Psoas muscle (tissue), 8 donors: ENCODE data around the gene ACO2. TPM values are rescaled to one million over a fixed set of nuclear protein-coding genes. Genes with fewer than 3 reads are reported as not detected.

Experiments
- ATAC-seq, 4 donors: fragments of 200-7000 bp; cut with Tn5 transposase; one replicate each; pipeline ENCODE4 v1.9.1; 2020; ENCODE audit warnings: moderate library complexity in 3 of 4, mild to moderate bottlenecking in 2 of 4
- DNase-seq, 2 donors: peaks; one replicate each; pipeline ENCODE4 v3.0.0-alpha.2; 2020
- H3K27ac ChIP-seq: fragments of 200-600 bp; one replicate; pipeline ENCODE4 v1.8.0; 2022
- H3K27me3 ChIP-seq, 3 donors: fragments of 200-600 bp in 1 of 3; one replicate each; pipeline versions ENCODE4 v1.6.1 to v1.8.0; 2013 to 2022; ENCODE audit warnings: low read length in 2 of 3, mild to moderate bottlenecking in 2 of 3, moderate library complexity in 1 of 3; ENCODE audit not compliant: insufficient read depth in 3 of 3
- H3K36me3 ChIP-seq, 2 donors: fragments of 200-600 bp in 1 of 2; one replicate each; pipeline versions ENCODE4 v1.6.1 to v1.8.0; 2013 to 2022; ENCODE audit warnings: low read depth in 1 of 2, mild to moderate bottlenecking in 1 of 2, moderate library complexity in 1 of 2; ENCODE audit not compliant: insufficient read depth in 1 of 2
- H3K4me1 ChIP-seq: fragments of 200-600 bp; one replicate; pipeline ENCODE4 v1.8.0; 2022
- H3K4me3 ChIP-seq: fragments of 200-600 bp; one replicate; pipeline ENCODE4 v1.8.0; 2022; ENCODE audit warnings: mild to moderate bottlenecking
- H3K9me3 ChIP-seq: fragments of 200-600 bp; one replicate; pipeline ENCODE4 v1.8.0; 2022
- CTCF ChIP-seq: fragments of 200-600 bp; IDR thresholded peaks from one replicate; pipeline ENCODE4 v1.8.0; 2022; ENCODE audit warnings: antibody characterized with exemption
- WGBS, 3 donors: extraction: QIAGEN DNeasy Blood & Tissue Kit; methylation state at CpG; one replicate each; pipeline versions ENCODE4 v1.1.6 to v1.1.7; 2013; 5-methylcytosine and 5-hydroxymethylcytosine counted together
- intact Hi-C, 2 donors: fragments of 100-400 bp; cut with DNase I; formaldehyde crosslinking; loops; one replicate each; pipeline versions ENCODE4 v1.11.0 to v1.14.2; 2022
- polyA plus RNA-seq, 3 donors: library from polyadenylated mRNA; stranded (reverse); fragments of 200-250 nt; gene quantifications; one replicate each; pipeline ENCODE4 v1.2.3, GENCODE V29; 2013
- total RNA-seq, 4 donors: library from RNA; stranded (reverse); fragmentation: NEBNext Ultra II Directional in 2 of 4; extraction: Animal tissue kit (Norgen Biotek cat#: 25700) in 2 of 4; gene quantifications; one replicate each; pipeline versions ENCODE4 v1.2.1 to v1.2.4, GENCODE V29; 2021 to 2023
- donor health status: healthy with polysubstance abuse.
- donor health status: DM: no; HTN: no; CAD: no; lungs with moderate emphysema.
- donor health status: Bipolar disorder and iron deficiency.
- donor health status: healthy.
- donor health status: DM: yes; HTN: yes; CAD: no.
- donor health status: DM: no; HTN: no; CAD: no.
- donor health status: DM: no; HTN: no; CAD: no.
- donor health status: DM: yes; HTN: yes; CAD: no.

ACO2 gene
- total and polyA plus RNA-seq, 7 donors, result 346 to 513 (median 458) TPM

- peak overlapping the region; percentile 61 for H3K4me3 ChIP-seq
These were observed 12.4 kb downstream of the ACO2 start for GRCh38 chr22:41481131-41481830.

GRCh38 chr22:41481925-41482318, 13.0 kb downstream of the ACO2 start:
- Histone ChIP-seq H3K4me1 (peaks cover 88% of the 10 kb centered on the region), H3K27ac (peak overlapping the region; percentile 89), H3K4me3 (peak overlapping the region; percentile 61), H3K27me3 (no peaks in the 10 kb centered on the region), H3K9me3 (no peaks in the 10 kb centered on the region), H3K36me3 (peaks cover 0 to 10% of the 10 kb centered on the region in 2 donors)
- no peak for ATAC-seq
- no peak for TF ChIP-seq CTCF
- WGBS, 3 donors, result 37 to 43% (median 40%) methylated on average over 5 of the region's 5 CpGs
- DNase-seq, result no peak
- intact Hi-C loops, result no loop called here

More at GRCh38 chr22:41481131-41481830, 12.4 kb downstream of the ACO2 start:
- 33 to 50% (median 33%) methylated on average over 15 of the region's 15 CpGs for WGBS, 3 donors
- H3K9me3 ChIP-seq, result no peaks in the 10 kb centered on the region
- DNase-seq, result peak; percentile 53 to 79
- intact Hi-C loops, result no loop called here
- ATAC-seq, result peak; percentile 73 to 81 (median 76)
- peaks cover 0 to 10% of the 10 kb centered on the region in 2 donors for H3K36me3 ChIP-seq
- H3K27ac ChIP-seq, result peak overlapping the region; percentile 89
- H3K4me1 ChIP-seq, result peaks cover 87% of the 10 kb centered on the region
- no peak for TF ChIP-seq CTCF
- H3K27me3 ChIP-seq, result no peaks in the 10 kb centered on the region

GRCh38 chr22:41482319-41482935, 13.5 kb downstream of the ACO2 start:
- H3K4me3 ChIP-seq, result no peak overlapping the region
- H3K4me1 ChIP-seq, result peaks cover 90% of the 10 kb centered on the region
- 39 to 50% (median 42%) methylated on average over 2 of the region's 2 CpGs for WGBS, 3 donors

GRCh38 chr22:41485033-41485432, 16.1 kb downstream of the ACO2 start:
- Histone ChIP-seq H3K4me1 (peaks cover 87% of the 10 kb centered on the region), H3K9me3 (no peaks in the 10 kb centered on the region), H3K4me3 (no peak overlapping the region), H3K27ac (peak overlapping the region; percentile 89), H3K36me3 (peaks cover 0 to 2% of the 10 kb centered on the region in 2 donors), H3K27me3 (no peaks in the 10 kb centered on the region)
- 59 to 71% (median 62%) methylated on average over 7 of the region's 7 CpGs for WGBS, 3 donors
- intact Hi-C loops, result no loop called here
- peak in 1 of 2 donors; percentile 23 for DNase-seq
- no peak for ATAC-seq
- no peak for TF ChIP-seq CTCF

More at GRCh38 chr22:41482319-41482935, 13.5 kb downstream of the ACO2 start:
- Histone ChIP-seq H3K27ac (peak overlapping the region; percentile 89), H3K27me3 (no peaks in the 10 kb centered on the region), H3K9me3 (no peaks in the 10 kb centered on the region), H3K36me3 (peaks cover 2 to 8% of the 10 kb centered on the region in 2 donors)
- ATAC-seq (no peak), DNase-seq (no peak)
- TF ChIP-seq CTCF, result no peak
- intact Hi-C loops, result no loop called here
